ENCODE measurements around the gene PRKD1. TPM values are rescaled to one million over a fixed set of nuclear protein-coding genes. Genes with fewer than 3 reads are reported as not detected.

The PRKD1 gene
- total RNA-seq, 3 donors from 2014 or later (not counting 1 experiment from before 2014, with no cell fraction given) = not detected

DNA sequence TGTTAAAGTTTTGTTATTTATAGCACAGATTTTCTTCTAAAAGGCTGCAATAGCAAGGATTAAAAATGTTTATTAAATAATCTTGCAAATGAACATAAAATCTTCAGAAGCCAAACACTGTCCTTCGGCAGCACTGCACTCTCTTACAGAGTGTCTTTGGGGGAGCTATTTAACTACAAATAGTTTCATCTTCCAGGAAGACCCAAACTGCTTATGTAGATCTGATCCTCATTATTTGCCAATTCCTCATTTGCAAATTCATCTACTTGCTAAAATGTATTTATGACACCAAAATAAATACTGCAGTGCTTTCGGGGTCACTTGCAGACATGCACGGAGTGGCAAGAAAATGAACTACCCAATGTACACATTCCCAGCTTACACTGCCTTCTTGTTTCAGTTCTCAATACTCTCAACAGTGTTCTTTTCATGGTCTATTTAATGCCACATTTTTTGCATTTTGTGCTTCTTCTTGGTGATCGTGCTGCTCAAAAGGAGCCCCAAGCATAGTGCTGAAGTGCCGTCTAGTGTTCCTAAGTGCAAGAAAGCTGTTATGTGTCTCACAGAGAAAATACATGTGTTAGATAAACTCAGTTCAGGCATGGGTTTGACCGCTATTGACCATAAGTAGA lies 128.1 kb downstream of the PRKD1 start:
- Mint-ChIP-seq H3K27me3 (ENCODE audit: low read depth in 2 of 2) (no peaks in the 10 kb centered on the region), H3K4me3 (no peak overlapping the region), H3K4me1 (no peaks in the 10 kb centered on the region), H3K36me3 (no peaks in the 10 kb centered on the region), H3K27ac (no peak overlapping the region), H3K9me3 (peaks cover 8 to 14% of the 10 kb centered on the region in 2 donors)
- Histone ChIP-seq H3K9me3 (ENCODE audit: control insufficient read depth, insufficient read depth, low read length) (peaks cover 2% of the 10 kb centered on the region), H3K27ac (ENCODE audit: low read length) (no peak overlapping the region), H3K36me3 (ENCODE audit: control insufficient read depth, insufficient read depth, low read length) (no peaks in the 10 kb centered on the region), H3K4me1 (ENCODE audit: control insufficient read depth, insufficient read depth, low read length) (no peaks in the 10 kb centered on the region), H3K27me3 (ENCODE audit: control insufficient read depth, insufficient read depth, low read length) (no peaks in the 10 kb centered on the region), H3K4me3 (ENCODE audit: low read length) (no peak overlapping the region)
- TF ChIP-seq, protein P1, sequence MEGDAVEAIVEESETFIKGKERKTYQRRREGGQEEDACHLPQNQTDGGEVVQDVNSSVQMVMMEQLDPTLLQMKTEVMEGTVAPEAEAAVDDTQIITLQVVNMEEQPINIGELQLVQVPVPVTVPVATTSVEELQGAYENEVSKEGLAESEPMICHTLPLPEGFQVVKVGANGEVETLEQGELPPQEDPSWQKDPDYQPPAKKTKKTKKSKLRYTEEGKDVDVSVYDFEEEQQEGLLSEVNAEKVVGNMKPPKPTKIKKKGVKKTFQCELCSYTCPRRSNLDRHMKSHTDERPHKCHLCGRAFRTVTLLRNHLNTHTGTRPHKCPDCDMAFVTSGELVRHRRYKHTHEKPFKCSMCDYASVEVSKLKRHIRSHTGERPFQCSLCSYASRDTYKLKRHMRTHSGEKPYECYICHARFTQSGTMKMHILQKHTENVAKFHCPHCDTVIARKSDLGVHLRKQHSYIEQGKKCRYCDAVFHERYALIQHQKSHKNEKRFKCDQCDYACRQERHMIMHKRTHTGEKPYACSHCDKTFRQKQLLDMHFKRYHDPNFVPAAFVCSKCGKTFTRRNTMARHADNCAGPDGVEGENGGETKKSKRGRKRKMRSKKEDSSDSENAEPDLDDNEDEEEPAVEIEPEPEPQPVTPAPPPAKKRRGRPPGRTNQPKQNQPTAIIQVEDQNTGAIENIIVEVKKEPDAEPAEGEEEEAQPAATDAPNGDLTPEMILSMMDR (IDR thresholded peaks at IDR 0.05) = no peak
- intact Hi-C loops (cut with micrococcal nuclease) = no loop called here
- ATAC-seq = no peak
- DNase-seq = no peak
- WGBS (ENCODE audit: insufficient coverage) = 78% methylated on average over 6 of the region's 6 CpGs

- DNase-seq (no peak), ATAC-seq (no peak)
- Histone ChIP-seq H3K9me3 (ENCODE audit: control insufficient read depth, insufficient read depth, low read length) (peaks cover 2% of the 10 kb centered on the region), H3K4me1 (ENCODE audit: control insufficient read depth, insufficient read depth, low read length) (no peaks in the 10 kb centered on the region), H3K27ac (ENCODE audit: low read length) (no peak overlapping the region), H3K4me3 (ENCODE audit: low read length) (no peak overlapping the region), H3K36me3 (ENCODE audit: control insufficient read depth, insufficient read depth, low read length) (no peaks in the 10 kb centered on the region), H3K27me3 (ENCODE audit: control insufficient read depth, insufficient read depth, low read length) (no peaks in the 10 kb centered on the region)
- Mint-ChIP-seq H3K4me3 (no peak overlapping the region), H3K36me3 (no peaks in the 10 kb centered on the region), H3K27me3 (ENCODE audit: low read depth in 2 of 2) (no peaks in the 10 kb centered on the region), H3K4me1 (no peaks in the 10 kb centered on the region), H3K27ac (no peak overlapping the region), H3K9me3 (peaks cover 9 to 16% of the 10 kb centered on the region in 2 donors)
- TF ChIP-seq, protein P1 (IDR thresholded peaks at IDR 0.05) = no peak
- intact Hi-C loops (cut with micrococcal nuclease) = no loop called here
- 86% methylated on average over 1 of the region's 2 CpGs for WGBS (ENCODE audit: insufficient coverage)
These were observed 128.8 kb downstream of the PRKD1 start for GRCh38 chr14:29798811-29799210.

DNA sequence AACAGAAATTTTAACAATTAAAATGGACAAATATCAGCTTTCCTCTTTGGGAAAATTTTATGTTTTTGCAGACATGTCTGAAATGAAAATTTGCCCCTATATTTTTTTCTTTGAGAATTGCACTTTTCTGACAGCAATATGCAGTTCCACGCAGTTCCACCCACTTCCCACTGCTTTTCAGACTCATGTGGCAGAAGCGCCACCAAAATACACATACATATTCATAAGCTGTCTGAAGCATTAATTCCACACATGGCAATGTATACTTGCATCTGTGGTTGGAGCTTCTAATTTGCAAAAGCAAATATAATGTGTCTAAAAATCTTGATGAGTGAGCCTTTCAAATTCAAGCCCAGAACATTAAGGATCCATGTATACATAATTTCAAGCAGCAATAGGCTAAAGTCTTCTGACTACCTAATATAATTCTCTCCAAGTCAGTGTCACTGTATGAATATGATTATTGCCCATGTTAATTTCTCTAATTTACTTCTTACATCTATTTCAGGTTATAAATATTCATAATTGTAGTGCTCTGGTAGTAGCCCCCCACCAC lies 129.5 kb downstream of the PRKD1 start:
- no peak overlapping the region for H3K4me3 Mint-ChIP-seq
- WGBS (ENCODE audit: insufficient coverage) = 96% methylated on average over 2 of the region's 2 CpGs
- H3K9me3 Mint-ChIP-seq = peaks cover 9 to 16% of the 10 kb centered on the region in 2 donors
- no peaks in the 10 kb centered on the region for H3K4me1 ChIP-seq (ENCODE audit: control insufficient read depth, insufficient read depth, low read length)
- ATAC-seq = no peak
- no peaks in the 10 kb centered on the region for H3K27me3 ChIP-seq (ENCODE audit: control insufficient read depth, insufficient read depth, low read length)
- TF ChIP-seq, protein P1 (IDR thresholded peaks at IDR 0.05) = no peak
- no peaks in the 10 kb centered on the region for H3K4me1 Mint-ChIP-seq
- no peak for DNase-seq
- peaks cover 2% of the 10 kb centered on the region for H3K9me3 ChIP-seq (ENCODE audit: control insufficient read depth, insufficient read depth, low read length)
- H3K27ac Mint-ChIP-seq = no peak overlapping the region
- intact Hi-C loops (cut with micrococcal nuclease) = no loop called here
- no peak overlapping the region for H3K27ac ChIP-seq (ENCODE audit: low read length)
- H3K36me3 ChIP-seq (ENCODE audit: control insufficient read depth, insufficient read depth, low read length) = no peaks in the 10 kb centered on the region
- H3K36me3 Mint-ChIP-seq = no peaks in the 10 kb centered on the region
- H3K27me3 Mint-ChIP-seq (ENCODE audit: low read depth in 2 of 2) = no peaks in the 10 kb centered on the region
- no peak overlapping the region for H3K4me3 ChIP-seq (ENCODE audit: low read length)

DNA sequence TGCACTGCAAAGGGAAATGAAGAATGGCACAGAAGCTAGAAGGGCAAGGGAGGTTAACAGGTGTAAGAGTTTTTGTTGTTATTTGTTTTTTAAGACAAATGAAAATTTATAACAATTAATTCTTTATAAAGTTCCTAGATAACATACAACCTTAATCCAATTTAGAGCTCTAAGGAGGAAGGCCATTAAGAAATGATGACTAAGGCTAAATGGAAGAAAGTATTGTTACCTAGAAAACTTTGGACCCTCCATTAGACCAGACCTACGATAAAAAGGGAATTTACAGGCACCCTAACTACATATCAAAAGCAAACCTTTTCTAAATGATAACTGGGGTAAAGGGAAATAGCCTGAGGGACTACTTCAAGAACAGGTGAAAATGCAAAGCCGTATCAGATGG lies 130.8 kb downstream of the PRKD1 start:
- intact Hi-C loops (cut with micrococcal nuclease) = no loop called here
- Histone ChIP-seq H3K4me1 (ENCODE audit: control insufficient read depth, insufficient read depth, low read length) (no peaks in the 10 kb centered on the region), H3K9me3 (ENCODE audit: control insufficient read depth, insufficient read depth, low read length) (no peaks in the 10 kb centered on the region), H3K36me3 (ENCODE audit: control insufficient read depth, insufficient read depth, low read length) (no peaks in the 10 kb centered on the region), H3K27ac (ENCODE audit: low read length) (no peak overlapping the region), H3K27me3 (ENCODE audit: control insufficient read depth, insufficient read depth, low read length) (no peaks in the 10 kb centered on the region), H3K4me3 (ENCODE audit: low read length) (no peak overlapping the region)
- DNase-seq = no peak
- H3K36me3 Mint-ChIP-seq = no peaks in the 10 kb centered on the region
- no peak for ATAC-seq
- H3K27me3 Mint-ChIP-seq (ENCODE audit: low read depth in 2 of 2) = no peaks in the 10 kb centered on the region
- no peak overlapping the region for H3K4me3 Mint-ChIP-seq
- H3K9me3 Mint-ChIP-seq = peaks cover 7 to 14% of the 10 kb centered on the region in 2 donors
- H3K4me1 Mint-ChIP-seq = no peaks in the 10 kb centered on the region
- 100% methylated on average over 1 of the region's 2 CpGs for WGBS (ENCODE audit: insufficient coverage)
- H3K27ac Mint-ChIP-seq = no peak overlapping the region
- TF ChIP-seq, protein P1 (IDR thresholded peaks at IDR 0.05) = no peak
